Fibroblast of pulmonary artery (primary cell): ENCODE measurements around the gene RSU1.

ENCODE experiments used
- DNase-seq: peaks from one replicate; pipeline ENCODE4 v3.0.0-alpha.2; 2010; ENCODE audit warnings: low read depth
- H3K4me3 ChIP-seq: replicated peaks from 2 replicates; pipeline ENCODE4 v1.5.1; 2011; ENCODE audit warnings: low read depth, mild to moderate bottlenecking, control low read depth, low read length, moderate library complexity
- TF ChIP-seq, protein P1 (sequence below): IDR thresholded peaks from 2 replicates; pipeline ENCODE4 v1.5.1; 2011; ENCODE audit warnings: mild to moderate bottlenecking, control low read depth, low read length, inconsistent platforms; ENCODE audit errors: missing control alignments

RSU1 gene

DNA sequence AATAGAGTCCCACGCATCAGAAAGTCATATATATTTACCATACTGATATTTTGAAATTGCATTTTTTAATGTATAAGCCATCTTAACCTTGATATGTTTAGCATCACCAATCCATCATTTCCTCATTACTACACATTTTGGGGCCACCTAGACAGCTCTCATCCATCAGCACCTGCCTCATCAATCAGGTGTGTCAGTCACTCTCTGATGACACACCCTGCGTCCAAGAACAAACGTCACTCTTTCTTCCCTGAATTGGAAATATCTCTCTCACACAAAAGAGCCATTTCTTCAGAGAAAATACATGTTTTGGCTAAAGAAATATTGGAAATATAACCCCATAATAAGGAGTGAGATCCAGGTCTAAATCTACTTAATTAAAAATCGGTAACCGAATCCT lies 38.9 kb upstream of the RSU1 start:
- DNase-seq, result no peak
- TF ChIP-seq, protein P1, sequence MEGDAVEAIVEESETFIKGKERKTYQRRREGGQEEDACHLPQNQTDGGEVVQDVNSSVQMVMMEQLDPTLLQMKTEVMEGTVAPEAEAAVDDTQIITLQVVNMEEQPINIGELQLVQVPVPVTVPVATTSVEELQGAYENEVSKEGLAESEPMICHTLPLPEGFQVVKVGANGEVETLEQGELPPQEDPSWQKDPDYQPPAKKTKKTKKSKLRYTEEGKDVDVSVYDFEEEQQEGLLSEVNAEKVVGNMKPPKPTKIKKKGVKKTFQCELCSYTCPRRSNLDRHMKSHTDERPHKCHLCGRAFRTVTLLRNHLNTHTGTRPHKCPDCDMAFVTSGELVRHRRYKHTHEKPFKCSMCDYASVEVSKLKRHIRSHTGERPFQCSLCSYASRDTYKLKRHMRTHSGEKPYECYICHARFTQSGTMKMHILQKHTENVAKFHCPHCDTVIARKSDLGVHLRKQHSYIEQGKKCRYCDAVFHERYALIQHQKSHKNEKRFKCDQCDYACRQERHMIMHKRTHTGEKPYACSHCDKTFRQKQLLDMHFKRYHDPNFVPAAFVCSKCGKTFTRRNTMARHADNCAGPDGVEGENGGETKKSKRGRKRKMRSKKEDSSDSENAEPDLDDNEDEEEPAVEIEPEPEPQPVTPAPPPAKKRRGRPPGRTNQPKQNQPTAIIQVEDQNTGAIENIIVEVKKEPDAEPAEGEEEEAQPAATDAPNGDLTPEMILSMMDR, result no peak
- no peak overlapping the region for H3K4me3 ChIP-seq

DNA sequence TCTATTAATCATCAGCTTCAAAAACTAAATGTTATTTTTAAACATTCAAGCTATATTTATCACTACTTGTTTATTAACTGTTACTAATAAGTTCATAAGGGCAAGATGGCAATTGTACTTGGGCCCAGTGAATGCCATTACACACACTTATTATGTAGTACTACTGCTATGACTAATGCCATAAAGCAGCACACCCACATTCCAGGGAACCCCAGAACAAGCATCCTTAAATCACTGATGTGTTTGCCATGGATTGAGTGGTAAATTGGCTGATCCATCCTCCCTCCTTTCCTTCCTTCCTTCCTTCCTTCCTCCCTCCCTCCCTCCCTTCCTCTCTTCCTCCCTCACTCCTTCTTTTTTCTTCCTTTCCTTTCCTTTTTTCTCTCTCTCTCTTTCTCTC lies 37.4 kb upstream of the RSU1 start:
- peak; percentile 33 for DNase-seq
- H3K4me3 ChIP-seq, result no peak overlapping the region
- TF ChIP-seq, protein P1, result no peak

DNA sequence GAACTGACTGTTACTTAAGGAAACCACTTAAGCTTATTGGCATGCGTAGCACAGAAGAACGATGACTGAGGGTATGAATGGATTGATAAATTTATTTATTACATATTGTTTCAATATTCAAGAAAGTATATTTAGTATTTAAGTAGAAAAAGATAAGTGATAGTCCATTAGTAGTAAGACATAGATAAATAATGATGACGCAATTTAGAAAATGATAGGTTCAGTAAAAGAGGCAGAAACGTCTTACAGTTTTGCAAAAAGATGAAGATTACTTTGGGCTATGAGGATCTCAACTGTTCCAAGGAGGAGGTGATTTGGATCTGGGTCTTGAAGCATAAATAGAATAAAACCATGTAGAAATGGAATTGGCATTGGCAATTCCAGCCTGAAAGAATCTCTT lies 36.6 kb upstream of the RSU1 start:
- TF ChIP-seq, protein P1, result no peak
- no peak overlapping the region for H3K4me3 ChIP-seq

DNA sequence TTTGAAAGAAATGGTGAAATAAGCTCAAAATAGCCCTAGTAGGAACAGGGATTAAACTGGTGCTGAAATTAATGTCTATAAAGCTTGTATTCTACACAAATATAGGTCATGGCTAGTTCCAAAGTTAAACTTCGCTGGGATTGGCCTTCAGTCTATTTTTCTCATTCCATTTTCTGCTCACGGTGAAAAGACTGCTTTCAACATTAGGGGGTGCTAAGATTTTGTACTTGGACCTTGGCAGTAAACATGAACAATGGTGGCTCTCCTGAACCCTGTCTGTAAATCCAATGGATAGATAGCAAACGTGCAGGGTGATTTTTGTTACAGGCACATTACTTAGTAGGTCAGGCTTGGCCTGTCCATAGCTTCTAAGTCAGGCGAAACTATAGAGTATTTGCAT lies 36.0 kb upstream of the RSU1 start:
- no peak overlapping the region for H3K4me3 ChIP-seq
- peak; percentile 77 for DNase-seq
- TF ChIP-seq, protein P1, result peak; percentile 66

More for the DNA sequence above, 36.6 kb upstream of the RSU1 start:
- DNase-seq, result no peak

DNA sequence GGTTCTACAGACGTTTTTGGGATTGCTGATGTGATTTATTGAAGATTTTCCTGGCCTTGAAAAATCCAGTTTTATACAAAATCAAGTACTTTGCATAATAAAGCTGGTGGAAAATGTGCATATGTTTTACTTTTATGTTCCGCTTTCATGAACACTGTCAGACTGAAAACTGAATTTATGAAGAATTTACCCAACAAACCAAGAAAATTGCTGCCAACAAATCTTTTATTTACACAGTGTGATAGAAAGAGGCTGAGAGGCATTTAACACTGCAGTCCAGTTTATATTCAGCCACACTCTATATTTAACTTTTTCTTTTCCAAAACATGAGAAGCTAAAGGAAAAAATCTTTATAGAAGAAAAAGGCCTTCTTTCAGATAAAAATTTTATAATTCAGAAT lies 35.4 kb upstream of the RSU1 start:
- TF ChIP-seq, protein P1, result no peak
- DNase-seq, result no peak

DNA sequence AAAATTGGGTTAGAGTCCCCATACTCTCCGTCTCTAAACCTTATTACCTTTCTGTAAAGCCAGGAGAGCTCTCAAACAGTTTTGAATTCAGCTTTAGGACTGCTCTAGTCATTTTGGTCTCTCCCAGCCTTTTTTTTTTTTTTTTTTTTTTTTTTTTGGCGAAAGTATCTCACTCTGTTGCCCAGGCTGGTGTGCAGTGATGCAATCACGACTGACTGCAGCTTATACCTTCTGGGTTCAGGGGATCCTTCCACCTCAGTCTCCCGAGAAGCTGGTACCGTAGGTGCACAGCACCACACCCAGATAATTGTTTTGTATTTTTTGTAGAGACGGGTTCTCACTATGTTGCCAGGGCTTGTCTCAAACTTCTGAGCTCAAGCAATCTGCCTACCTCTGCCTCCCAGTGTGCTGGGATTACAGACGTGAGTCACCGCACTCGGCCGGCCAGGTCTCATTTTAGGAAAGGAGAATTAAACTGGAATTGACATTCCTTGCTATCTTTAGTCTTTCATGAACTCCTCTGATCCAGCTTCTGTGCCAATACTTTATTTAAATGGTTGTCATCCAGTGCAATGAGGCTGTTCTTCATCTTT lies 31.4 kb upstream of the RSU1 start:
- TF ChIP-seq, protein P1, result no peak
- no peak overlapping the region for H3K4me3 ChIP-seq
- peak; percentile 27 for DNase-seq

More for the DNA sequence above, 35.4 kb upstream of the RSU1 start:
- H3K4me3 ChIP-seq, result no peak overlapping the region

DNA sequence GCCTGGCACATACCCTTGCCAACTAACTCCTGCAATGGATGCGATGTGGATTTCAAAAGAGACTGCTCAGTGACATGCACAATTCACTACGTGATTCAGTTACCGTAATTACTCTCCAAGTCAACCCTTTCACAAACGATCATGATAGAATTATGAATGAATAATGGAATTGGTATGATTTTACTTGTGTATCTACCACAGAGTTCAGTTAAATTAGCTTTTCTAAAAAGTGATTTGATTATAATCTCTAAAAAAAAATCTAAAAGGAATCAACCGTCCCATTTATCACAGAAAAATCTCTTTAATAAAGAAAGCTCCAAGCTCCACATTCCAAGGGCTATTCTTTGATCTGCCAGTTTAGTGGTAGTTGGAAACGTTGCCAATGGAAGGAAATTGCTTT lies 30.4 kb upstream of the RSU1 start:
- no peak for DNase-seq
- H3K4me3 ChIP-seq, result no peak overlapping the region
- TF ChIP-seq, protein P1, result no peak
